ENCODE data around the gene PPM1E. TPM values are rescaled to one million over a fixed set of nuclear protein-coding genes. Genes with fewer than 3 reads are reported as not detected.
"Not testable (repeated sequence)": the region's sequence is repeated elsewhere in the genome, so short reads cannot be mapped to it uniquely, and the experiment has no call there.

The PPM1E gene
- polyA plus RNA-seq, 1 donor from 2014 or later: 39.5 TPM

DNA sequence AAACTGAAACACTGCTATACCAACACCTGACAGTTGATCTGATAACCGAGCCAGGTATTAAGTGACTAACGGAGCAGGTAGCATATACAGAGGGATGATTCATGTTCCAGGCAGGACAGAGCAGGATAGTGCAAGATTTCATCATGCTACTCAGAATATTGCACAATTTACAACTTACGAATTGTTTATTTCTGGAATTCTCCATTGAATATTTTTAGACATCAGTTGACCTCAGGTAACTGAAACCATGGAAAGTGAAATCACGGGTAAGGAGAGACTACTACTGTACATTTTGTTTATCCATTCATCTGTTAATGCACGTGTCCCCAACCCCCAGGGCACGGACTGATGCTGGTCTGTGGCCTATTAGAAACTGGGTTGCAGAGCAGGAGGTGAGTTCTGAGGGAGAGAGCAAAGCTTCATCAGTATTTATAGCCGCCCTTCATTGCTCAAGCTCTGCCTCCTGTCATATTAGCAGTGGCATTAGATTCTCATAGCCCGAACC, 14.5 kb upstream of the PPM1E start:
- no peak overlapping the region for H3K4me2 ChIP-seq (ENCODE audit: low read length)
- TF ChIP-seq EP300 (conservative IDR thresholded peaks at IDR 0.05; ENCODE audit: poor library complexity, severe bottlenecking) (no peak), POLR2AphosphoS5 (IDR thresholded peaks at IDR 0.05) (no peak), RAD21 (conservative IDR thresholded peaks at IDR 0.05) (no peak), SMC3 (conservative IDR thresholded peaks at IDR 0.05; ENCODE audit: poor library complexity) (no peak), MXI1 (conservative IDR thresholded peaks at IDR 0.05; ENCODE audit: poor library complexity, severe bottlenecking) (no peak), EZH2 (IDR thresholded peaks at IDR 0.05; ENCODE audit: borderline replicate concordance, insufficient read depth, low read length, poor library complexity, severe bottlenecking) (no peak)
- TF ChIP-seq, protein P1, sequence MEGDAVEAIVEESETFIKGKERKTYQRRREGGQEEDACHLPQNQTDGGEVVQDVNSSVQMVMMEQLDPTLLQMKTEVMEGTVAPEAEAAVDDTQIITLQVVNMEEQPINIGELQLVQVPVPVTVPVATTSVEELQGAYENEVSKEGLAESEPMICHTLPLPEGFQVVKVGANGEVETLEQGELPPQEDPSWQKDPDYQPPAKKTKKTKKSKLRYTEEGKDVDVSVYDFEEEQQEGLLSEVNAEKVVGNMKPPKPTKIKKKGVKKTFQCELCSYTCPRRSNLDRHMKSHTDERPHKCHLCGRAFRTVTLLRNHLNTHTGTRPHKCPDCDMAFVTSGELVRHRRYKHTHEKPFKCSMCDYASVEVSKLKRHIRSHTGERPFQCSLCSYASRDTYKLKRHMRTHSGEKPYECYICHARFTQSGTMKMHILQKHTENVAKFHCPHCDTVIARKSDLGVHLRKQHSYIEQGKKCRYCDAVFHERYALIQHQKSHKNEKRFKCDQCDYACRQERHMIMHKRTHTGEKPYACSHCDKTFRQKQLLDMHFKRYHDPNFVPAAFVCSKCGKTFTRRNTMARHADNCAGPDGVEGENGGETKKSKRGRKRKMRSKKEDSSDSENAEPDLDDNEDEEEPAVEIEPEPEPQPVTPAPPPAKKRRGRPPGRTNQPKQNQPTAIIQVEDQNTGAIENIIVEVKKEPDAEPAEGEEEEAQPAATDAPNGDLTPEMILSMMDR (IDR thresholded peaks at IDR 0.05; ENCODE audit: poor library complexity, severe bottlenecking): no peak
- no peaks in the 10 kb centered on the region for H3K27me3 ChIP-seq (ENCODE audit: insufficient read depth, low read depth, low read length)
- H3K9ac ChIP-seq (ENCODE audit: low read length): no peak overlapping the region
- H3K27ac ChIP-seq (ENCODE audit: low read length): no peak overlapping the region
- no peaks in the 10 kb centered on the region for H3F3A ChIP-seq (ENCODE audit: insufficient read depth, low read length, poor library complexity, severe bottlenecking)
- H3K36me3 ChIP-seq (ENCODE audit: insufficient read depth, low read length): no peaks in the 10 kb centered on the region
- no peak overlapping the region for H3K4me3 ChIP-seq (ENCODE audit: low read length)
- no peaks in the 10 kb centered on the region for H4K20me1 ChIP-seq (ENCODE audit: insufficient read depth)
- H3K79me2 ChIP-seq (replicated peaks; ENCODE audit: insufficient read depth, low read length): no peaks in the 10 kb centered on the region
- H2AFZ ChIP-seq (ENCODE audit: low read depth, low read length): no peak overlapping the region
- no peaks in the 10 kb centered on the region for H3K9me2 ChIP-seq (ENCODE audit: insufficient read depth, low read length)
- H3K9me3 ChIP-seq (ENCODE audit: low read length): no peaks in the 10 kb centered on the region

DNA sequence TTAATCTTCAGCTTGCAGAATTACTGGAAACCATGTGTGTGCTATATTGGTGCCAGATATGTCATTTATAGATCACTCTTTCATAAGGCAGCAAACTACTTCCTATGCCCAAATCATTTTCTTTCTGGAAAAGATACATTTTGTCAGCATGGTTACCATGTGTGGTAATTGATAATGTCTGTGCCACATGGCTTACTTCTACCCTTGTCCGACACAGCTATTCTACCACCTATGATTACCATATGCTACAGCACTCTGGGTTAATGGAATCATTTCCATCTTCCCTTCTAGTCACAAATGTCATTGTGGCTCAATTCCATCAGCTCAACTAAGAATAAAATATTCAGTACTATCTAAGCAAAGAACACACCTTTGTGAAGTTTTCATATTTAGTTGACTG, 8.0 kb upstream of the PPM1E start:
- no peak for TF ChIP-seq EZH2 (IDR thresholded peaks at IDR 0.05; ENCODE audit: borderline replicate concordance, insufficient read depth, low read length, poor library complexity, severe bottlenecking)
- peak; percentile 32 for TF ChIP-seq EP300 (conservative IDR thresholded peaks at IDR 0.05; ENCODE audit: poor library complexity, severe bottlenecking)
- no peak for TF ChIP-seq TAF1 (IDR thresholded peaks at IDR 0.05; ENCODE audit: low read depth)
- no peak for TF ChIP-seq SMC3 (conservative IDR thresholded peaks at IDR 0.05; ENCODE audit: poor library complexity)
- no peak for TF ChIP-seq POLR2AphosphoS5 (IDR thresholded peaks at IDR 0.05)

DNA sequence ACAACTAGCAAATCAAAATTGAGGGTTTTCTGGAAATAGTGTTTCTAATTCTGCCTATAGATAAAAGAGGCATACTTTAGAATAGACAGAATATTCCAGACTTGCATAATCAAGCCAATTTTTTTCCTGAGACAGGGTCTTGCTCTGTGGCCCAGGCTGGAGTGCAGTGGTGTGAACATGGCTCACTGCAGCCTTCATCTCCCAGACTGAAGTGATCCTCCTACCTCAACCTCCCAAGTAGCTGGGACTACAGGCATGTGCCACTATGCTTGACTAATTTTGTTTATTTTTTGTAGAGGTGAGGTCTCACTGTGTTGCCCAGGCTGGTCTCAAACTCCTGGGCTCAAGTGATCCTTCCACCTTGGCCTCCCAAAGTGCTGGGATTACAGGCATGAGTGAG, 6.0 kb upstream of the PPM1E start:
- H3F3A ChIP-seq (ENCODE audit: insufficient read depth, low read length, poor library complexity, severe bottlenecking); H3K36me3 ChIP-seq (ENCODE audit: insufficient read depth, low read length); H3K27ac ChIP-seq (ENCODE audit: low read length); H3K4me3 ChIP-seq (ENCODE audit: low read length); H3K9ac ChIP-seq (ENCODE audit: low read length); H3K9me2 ChIP-seq (ENCODE audit: insufficient read depth, low read length); H2AFZ ChIP-seq (ENCODE audit: low read depth, low read length); H3K79me2 ChIP-seq (replicated peaks; ENCODE audit: insufficient read depth, low read length); H3K27me3 ChIP-seq (ENCODE audit: insufficient read depth, low read depth, low read length); H3K4me2 ChIP-seq (ENCODE audit: low read length); H4K20me1 ChIP-seq (ENCODE audit: insufficient read depth); H3K9me3 ChIP-seq (ENCODE audit: low read length): not testable (repeated sequence)

More for the DNA sequence above, 8.0 kb upstream of the PPM1E start:
- Histone ChIP-seq H3K36me3 (ENCODE audit: insufficient read depth, low read length) (no peaks in the 10 kb centered on the region), H3F3A (ENCODE audit: insufficient read depth, low read length, poor library complexity, severe bottlenecking) (no peaks in the 10 kb centered on the region), H3K4me3 (ENCODE audit: low read length) (no peak overlapping the region), H2AFZ (ENCODE audit: low read depth, low read length) (no peak overlapping the region), H3K9me2 (ENCODE audit: insufficient read depth, low read length) (no peaks in the 10 kb centered on the region), H3K9me3 (ENCODE audit: low read length) (no peaks in the 10 kb centered on the region), H3K4me2 (ENCODE audit: low read length) (no peak overlapping the region), H3K79me2 (replicated peaks; ENCODE audit: insufficient read depth, low read length) (no peaks in the 10 kb centered on the region), H3K27me3 (ENCODE audit: insufficient read depth, low read depth, low read length) (no peaks in the 10 kb centered on the region), H3K27ac (ENCODE audit: low read length) (no peak overlapping the region), H4K20me1 (ENCODE audit: insufficient read depth) (no peaks in the 10 kb centered on the region), H3K9ac (ENCODE audit: low read length) (no peak overlapping the region)
